SJCRH30 (cell line): ENCODE data around the gene EXO1. TPM values are rescaled to one million over a fixed set of nuclear protein-coding genes. Genes with fewer than 3 reads are reported as not detected.

ENCODE experiments used
- total RNA-seq: library from RNA; depleted of rRNA; stranded (reverse); fragments of >200 nt; shearing (Covaris generic); gene quantifications from 2 replicates; pipeline ENCODE4 v1.2.3, GENCODE V29; 2014; rRNA removed

EXO1 gene
- total RNA-seq, 1 experiment from 2014 or later = 57.4 TPM

Other genes with a start within 250 kb of the EXO1 start
- 22.4 and 26.7 TPM in 2 replicates for gene CHML, start 207.8 kb upstream of the EXO1 start, total RNA-seq
- 12.1 and 13.3 TPM in 2 replicates for gene OPN3, start 207.8 kb upstream of the EXO1 start, total RNA-seq
- gene WDR64, start 195.9 kb upstream of the EXO1 start, total RNA-seq = not detected in 2 replicates
- gene BECN2, start 109.6 kb downstream of the EXO1 start, total RNA-seq = not detected in 2 replicates
- 0.79 and 0.91 TPM in 2 replicates for gene MAP1LC3C, start 150.9 kb downstream of the EXO1 start, total RNA-seq